ENCODE measurements around the gene GRK1.

Gene GRK1

GRCh38 chr13:113783200-113783881 lies 116.3 kb downstream of the GRK1 start:
- DNase-seq, result no peak

GRCh38 chr13:113783966-113784644 lies 117.1 kb downstream of the GRK1 start:
- no peak for DNase-seq

GRCh38 chr13:113784645-113785024 lies 117.6 kb downstream of the GRK1 start:
- DNase-seq, result no peak

- DNase-seq, result no peak
Observed at GRCh38 chr13:113785051-113786010, 118.3 kb downstream of the GRK1 start.

- no peak for DNase-seq
Observed at GRCh38 chr13:113786262-113786841, 119.3 kb downstream of the GRK1 start.

All from stimulated activated CD4-positive, alpha-beta T cell treated with anti-CD3 and anti-CD28 coated beads, Interleukin-4, amount 100 ng/mL, for 4 hours (primary cell).